OCI-LY1 (cell line): ENCODE results near the gene UGCG.

Experiments
- EZH2 ChIP-seq: fragments of 200-600 bp; sonication (generic), shearing (Covaris generic); IDR thresholded peaks from 2 replicates; pipeline ENCODE4 v1.8.0; 2017; ENCODE audit warnings: borderline replicate concordance, mixed run types, mild to moderate bottlenecking, antibody characterized with exemption, low read length, moderate library complexity, mixed read lengths
- TF ChIP-seq, protein P1 (sequence below): fragments of 200-600 bp; sonication (generic), shearing (Covaris generic); IDR thresholded peaks from 2 replicates; pipeline ENCODE4 v1.5.1; 2017; ENCODE audit warnings: mild to moderate bottlenecking, antibody characterized with exemption, low read length, moderate library complexity, mixed read lengths

DNA sequence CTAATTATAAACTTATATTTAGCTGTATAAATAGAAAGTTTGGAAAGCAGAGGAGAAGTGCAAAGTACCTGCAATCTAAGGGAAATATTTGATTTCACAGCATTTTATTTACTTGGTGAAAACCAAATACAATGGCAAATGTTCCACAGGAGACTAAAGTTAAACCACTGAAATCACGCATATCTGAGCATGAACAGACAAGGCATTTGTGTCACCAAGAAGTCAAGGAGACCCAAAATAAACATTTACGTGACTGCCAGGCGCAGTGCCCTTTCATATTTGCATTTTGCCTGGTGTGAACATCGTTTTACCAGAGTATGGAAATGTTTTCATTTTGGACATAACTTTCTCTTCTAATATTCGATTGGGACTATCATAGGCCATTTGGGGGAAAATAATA, 20.6 kb downstream of the UGCG start:
- TF ChIP-seq, protein P1, sequence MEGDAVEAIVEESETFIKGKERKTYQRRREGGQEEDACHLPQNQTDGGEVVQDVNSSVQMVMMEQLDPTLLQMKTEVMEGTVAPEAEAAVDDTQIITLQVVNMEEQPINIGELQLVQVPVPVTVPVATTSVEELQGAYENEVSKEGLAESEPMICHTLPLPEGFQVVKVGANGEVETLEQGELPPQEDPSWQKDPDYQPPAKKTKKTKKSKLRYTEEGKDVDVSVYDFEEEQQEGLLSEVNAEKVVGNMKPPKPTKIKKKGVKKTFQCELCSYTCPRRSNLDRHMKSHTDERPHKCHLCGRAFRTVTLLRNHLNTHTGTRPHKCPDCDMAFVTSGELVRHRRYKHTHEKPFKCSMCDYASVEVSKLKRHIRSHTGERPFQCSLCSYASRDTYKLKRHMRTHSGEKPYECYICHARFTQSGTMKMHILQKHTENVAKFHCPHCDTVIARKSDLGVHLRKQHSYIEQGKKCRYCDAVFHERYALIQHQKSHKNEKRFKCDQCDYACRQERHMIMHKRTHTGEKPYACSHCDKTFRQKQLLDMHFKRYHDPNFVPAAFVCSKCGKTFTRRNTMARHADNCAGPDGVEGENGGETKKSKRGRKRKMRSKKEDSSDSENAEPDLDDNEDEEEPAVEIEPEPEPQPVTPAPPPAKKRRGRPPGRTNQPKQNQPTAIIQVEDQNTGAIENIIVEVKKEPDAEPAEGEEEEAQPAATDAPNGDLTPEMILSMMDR = no peak
- no peak for TF ChIP-seq EZH2
